NCI-H2171 treated with DMSO at 0.1 percent for 48 hours (cell line): ENCODE data around the gene CAD.

Source experiments
- DNase-seq: peaks from one replicate; lab custom pipeline; 2025; lab: John Stamatoyannopoulos, UW

The CAD gene

GRCh38 chr2:27198627-27199026, 18.5 kb upstream of the CAD start:
- no peak for DNase-seq

- no peak for DNase-seq
These were observed 17.9 kb upstream of the CAD start for GRCh38 chr2:27199241-27199640.

GRCh38 chr2:27201675-27202074, 15.5 kb upstream of the CAD start:
- DNase-seq: no peak

- no peak for DNase-seq
These were observed 14.3 kb upstream of the CAD start for GRCh38 chr2:27202854-27203253.

GRCh38 chr2:27203741-27204140, 13.4 kb upstream of the CAD start:
- no peak for DNase-seq

- DNase-seq: no peak
These were observed 12.6 kb upstream of the CAD start for GRCh38 chr2:27204566-27204965.

- no peak for DNase-seq
These were observed 12.0 kb upstream of the CAD start for GRCh38 chr2:27205206-27205605.

- no peak for DNase-seq
These were observed 10.8 kb upstream of the CAD start for GRCh38 chr2:27206346-27206745.

- DNase-seq: no peak
These were observed 8.6 kb upstream of the CAD start for GRCh38 chr2:27208486-27209050.

GRCh38 chr2:27209621-27210401, 7.4 kb upstream of the CAD start:
- no peak for DNase-seq

GRCh38 chr2:27211241-27211942, 5.8 kb upstream of the CAD start:
- no peak for DNase-seq

GRCh38 chr2:27211943-27212625, 5.1 kb upstream of the CAD start, which contains the start of the genes ATRAID and SLC5A6:
Gene ATRAID, plus strand, starts transcription at chr2:27212041. Its CDS starts 328 bp downstream, at chr2:27212369.
Gene SLC5A6, minus strand, starts transcription at chr2:27212268. Its CDS starts 4,618 bp downstream, at chr2:27207650.
- DNase-seq: peak; percentile 91

GRCh38 chr2:27212626-27213471, 4.3 kb upstream of the CAD start:
- peak; percentile 75 for DNase-seq

- DNase-seq: no peak
These were observed 2.2 kb upstream of the CAD start for GRCh38 chr2:27214941-27215340.

- DNase-seq: peak; percentile 7
These were observed 592 bp upstream of the CAD start for GRCh38 chr2:27216416-27217137.

GRCh38 chr2:27218614-27219013, 1.4 kb downstream of the CAD start:
- no peak for DNase-seq

- no peak for DNase-seq
These were observed 1.9 kb downstream of the CAD start for GRCh38 chr2:27219091-27219490.

- DNase-seq: no peak
These were observed 2.9 kb downstream of the CAD start for GRCh38 chr2:27220091-27220490.

GRCh38 chr2:27221166-27221565, 4.0 kb downstream of the CAD start:
- no peak for DNase-seq

GRCh38 chr2:27222407-27222806, 5.2 kb downstream of the CAD start:
- DNase-seq: no peak

GRCh38 chr2:27223416-27223815, 6.2 kb downstream of the CAD start:
- no peak for DNase-seq
